HFFc6 (cell line): ENCODE measurements around the gene SYCE3. TPM values are rescaled to one million over a fixed set of nuclear protein-coding genes. Genes with fewer than 3 reads are reported as not detected.

Experiments used
- DNase-seq: peaks from one replicate; pipeline ENCODE4 v3.0.0-alpha.2; 2018
- H3K27ac Mint-ChIP-seq: 2 replicates; pipeline ENCODE4 v1.8.0; 2020; ENCODE audit warnings: mild to moderate bottlenecking, mixed read lengths
- H3K27me3 Mint-ChIP-seq: 2 replicates; pipeline ENCODE4 v1.8.0; 2021; ENCODE audit warnings: mild to moderate bottlenecking, moderate library complexity, mixed read lengths; ENCODE audit not compliant: insufficient read depth
- H3K36me3 Mint-ChIP-seq: 2 replicates; pipeline ENCODE4 v1.8.0; 2021; ENCODE audit warnings: low read depth, mixed read lengths
- H3K4me1 Mint-ChIP-seq: 2 replicates; pipeline ENCODE4 v1.8.0; 2020; ENCODE audit warnings: low read depth, mixed read lengths
- H3K4me3 Mint-ChIP-seq: 2 replicates; pipeline ENCODE4 v1.8.0; 2020; ENCODE audit warnings: mild to moderate bottlenecking, moderate library complexity, mixed read lengths
- H3K9me3 Mint-ChIP-seq: 2 replicates; pipeline ENCODE4 v1.8.0; 2020; ENCODE audit warnings: mild to moderate bottlenecking, mixed read lengths
- CTCF ChIP-seq: fragments of 200-600 bp; sonication (generic); IDR thresholded peaks from 2 replicates; pipeline ENCODE4 v1.5.0; 2021; ENCODE audit warnings: antibody characterized with exemption, mild to moderate bottlenecking
- total RNA-seq, 6 experiments: library from RNA; stranded (reverse); fragmentation: NEBNext Ultra II Directional; extraction: Animal tissue kit (Norgen Biotek cat#: 25700); gene quantifications; 2 replicates in 1 of 6; 3 replicates in 5 of 6; pipeline ENCODE4 v1.2.3, GENCODE V29; 2021

Gene SYCE3
- total RNA-seq, 6 experiments from 2014 or later, result not detected

- Mint-ChIP-seq H3K4me3 (no peak overlapping the region), H3K27ac (no peak overlapping the region), H3K27me3 (no peaks in the 10 kb centered on the region), H3K4me1 (no peaks in the 10 kb centered on the region), H3K36me3 (peaks cover 11% of the 10 kb centered on the region; the same call in 1 of the 2 replicates), H3K9me3 (no peaks in the 10 kb centered on the region)
- TF ChIP-seq CTCF, result no peak
- no peak for DNase-seq
Measured at GRCh38 chr22:50516068-50516467, 46.7 kb downstream of the SYCE3 start.

DNA sequence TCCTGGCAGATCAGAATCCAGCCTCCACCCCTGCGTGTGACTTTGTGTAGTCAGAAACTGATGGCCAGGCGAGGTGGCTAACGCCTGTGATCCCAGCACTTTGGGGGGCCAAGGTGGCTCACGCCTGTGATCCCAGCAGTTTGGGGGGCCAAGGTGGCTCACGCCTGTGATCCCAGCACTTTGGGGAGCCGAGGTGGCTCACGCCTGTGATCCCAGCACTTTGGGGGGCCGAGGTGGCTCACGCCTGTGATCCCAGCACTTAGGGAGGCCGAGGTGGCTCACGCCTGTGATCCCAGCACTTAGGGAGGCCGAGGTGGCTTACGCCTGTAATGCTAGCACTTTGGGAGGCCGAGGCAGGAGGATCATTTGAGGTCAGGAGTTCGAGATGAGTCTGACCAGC, 49.5 kb downstream of the SYCE3 start:
- Mint-ChIP-seq H3K4me1 (peaks cover 12% of the 10 kb centered on the region), H3K9me3 (no peaks in the 10 kb centered on the region), H3K4me3 (no peak overlapping the region), H3K27ac (no peak overlapping the region), H3K27me3 (no peaks in the 10 kb centered on the region), H3K36me3 (peaks cover 4% of the 10 kb centered on the region; the same call in 1 of the 2 replicates)
- no peak for DNase-seq
- TF ChIP-seq CTCF, result no peak

GRCh38 chr22:50508897-50509296, 53.8 kb downstream of the SYCE3 start:
- Mint-ChIP-seq H3K27ac (peak overlapping the region; percentile 83), H3K4me1 (peaks cover 12% of the 10 kb centered on the region), H3K36me3 (no peaks in the 10 kb centered on the region), H3K27me3 (no peaks in the 10 kb centered on the region), H3K4me3 (peak overlapping the region; percentile 94), H3K9me3 (no peaks in the 10 kb centered on the region)
- DNase-seq, result no peak
- no peak for TF ChIP-seq CTCF

DNA sequence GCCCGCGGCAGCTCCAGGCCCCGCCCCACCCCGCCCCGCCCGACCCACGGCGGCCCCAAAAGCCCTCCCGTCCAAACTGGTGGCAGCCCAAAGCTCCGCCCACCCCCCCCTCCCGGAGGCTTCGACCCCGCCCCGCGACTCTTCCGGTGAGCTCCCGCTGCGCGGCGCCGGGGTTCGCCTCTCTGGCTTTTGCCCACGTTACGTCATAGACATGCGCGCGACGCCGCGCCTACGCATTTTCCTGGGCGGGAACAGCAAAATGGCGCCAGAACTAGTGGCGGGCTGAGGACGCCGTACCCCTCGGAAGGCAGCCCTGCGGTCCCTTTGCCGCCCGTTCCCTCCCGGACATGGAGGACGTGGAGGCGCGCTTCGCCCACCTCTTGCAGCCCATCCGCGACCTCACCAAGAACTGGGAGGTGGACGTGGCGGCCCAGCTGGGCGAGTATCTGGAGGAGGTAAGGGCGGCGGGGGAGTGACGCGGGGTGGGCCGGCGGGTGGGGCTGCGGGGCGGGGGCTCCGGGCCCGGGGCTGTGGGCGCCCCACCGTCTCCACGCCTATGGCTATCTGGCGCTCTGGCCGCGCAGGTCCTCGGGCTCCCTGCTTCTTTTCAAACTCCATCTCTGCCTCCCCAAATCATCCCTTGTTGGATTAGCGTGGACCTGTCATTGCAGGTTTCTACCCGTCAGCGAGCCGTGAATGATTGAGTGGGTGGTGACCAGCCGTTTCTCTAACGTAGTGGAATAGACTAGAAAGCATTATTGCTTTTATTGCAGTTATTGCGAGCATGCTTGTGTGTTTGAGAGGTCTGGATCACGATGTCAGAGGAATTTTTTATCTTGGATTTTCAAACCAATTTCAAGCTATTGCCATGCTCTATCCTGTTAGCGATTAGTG, 54.5 kb downstream of the SYCE3 start, which contains the start of gene NCAPH2:
TSS of gene NCAPH2 (plus strand) at position 234 of the 894 bp plus-strand sequence. CDS start at position 348, 114 bp downstream.
- no peaks in the 10 kb centered on the region for H3K27me3 Mint-ChIP-seq
- no peak for TF ChIP-seq CTCF
- H3K4me1 Mint-ChIP-seq, result peaks cover 12% of the 10 kb centered on the region
- DNase-seq, result peak; percentile 91
- peak within 1 kb of the TSS; percentile 83 for H3K27ac Mint-ChIP-seq
- H3K4me3 Mint-ChIP-seq, result peak within 1 kb of the TSS; percentile 95
- H3K9me3 Mint-ChIP-seq, result no peaks in the 10 kb centered on the region
- no peaks in the 10 kb centered on the region for H3K36me3 Mint-ChIP-seq

GRCh38 chr22:50507421-50507990, 55.2 kb downstream of the SYCE3 start, which contains the start of gene LMF2:
Gene LMF2 (minus strand): TSS chr22:50507702. CDS start chr22:50507675, 27 bp downstream.
- Mint-ChIP-seq H3K27ac (peak within 1 kb of the TSS; percentile 83), H3K9me3 (no peaks in the 10 kb centered on the region), H3K4me3 (peak within 1 kb of the TSS; percentile 95), H3K36me3 (no peaks in the 10 kb centered on the region), H3K27me3 (no peaks in the 10 kb centered on the region), H3K4me1 (peaks cover 12% of the 10 kb centered on the region)
- DNase-seq, result peak; percentile 72
- TF ChIP-seq CTCF, result no peak
